Measurements from ENCODE around the gene ARTN. TPM values are rescaled to one million over a fixed set of nuclear protein-coding genes. Genes with fewer than 3 reads are reported as not detected.

The ARTN gene
- total RNA-seq, 1 donor from 2014 or later, result not detected

DNA sequence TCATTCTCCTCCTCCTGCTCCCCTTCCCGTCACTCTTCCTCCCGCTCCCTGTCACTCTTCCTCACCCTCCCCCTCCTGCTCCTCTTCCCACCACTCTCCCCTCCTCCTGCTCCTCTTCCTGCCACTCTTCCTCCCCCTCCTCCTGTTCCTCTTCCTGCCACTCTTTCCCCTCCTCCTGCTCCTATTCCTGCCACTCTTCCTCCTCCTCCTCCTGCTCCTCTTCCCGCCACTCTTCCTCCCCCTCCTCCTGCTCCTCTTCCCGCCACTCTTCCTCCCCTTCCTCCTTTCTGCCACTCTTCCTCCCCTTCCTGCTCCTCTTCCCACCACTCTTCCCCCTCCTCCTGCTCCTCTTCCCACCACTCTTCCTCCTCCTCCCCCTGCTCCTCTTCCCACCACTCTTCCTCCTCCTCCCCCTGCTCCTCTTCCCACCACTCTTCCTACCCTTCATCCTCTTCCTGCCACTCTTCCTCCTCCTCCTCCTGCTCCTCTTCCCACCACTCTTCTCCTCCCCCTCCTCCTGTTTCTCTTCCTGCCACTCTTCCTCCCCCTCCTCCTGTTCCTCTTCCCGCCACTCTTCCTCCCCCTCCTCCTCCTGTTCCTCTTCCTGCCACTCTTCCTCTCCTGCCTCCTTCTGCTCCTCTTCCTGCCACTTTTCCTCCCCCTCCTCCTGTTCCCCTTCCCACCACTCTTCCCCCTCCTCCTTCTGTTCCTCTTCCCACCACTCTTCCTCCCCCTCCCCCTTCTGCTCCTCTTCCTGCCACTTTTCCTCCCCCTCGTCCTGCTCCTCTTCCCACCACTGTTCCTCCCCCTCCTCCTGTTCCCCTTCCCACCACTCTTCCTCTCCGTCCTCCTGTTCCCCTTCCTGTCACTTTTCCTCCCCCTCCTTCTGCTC, 28.7 kb upstream of the ARTN start:
- H3K4me3 ChIP-seq (ENCODE audit: low read length in 3 of 3), result no peak overlapping the region
- peaks cover 0 to 4% (median 0%) of the 10 kb centered on the region in 3 donors for H3K4me1 ChIP-seq (ENCODE audit: control insufficient read depth in 3 of 3, insufficient read depth in 3 of 3, low read length in 3 of 3)
- no peaks in the 10 kb centered on the region for H3K27me3 ChIP-seq (ENCODE audit: control insufficient read depth in 3 of 3, insufficient read depth in 3 of 3, low read length in 3 of 3)
- no peak overlapping the region for H3K9ac ChIP-seq (ENCODE audit: low read depth in 1 of 3, low read length in 3 of 3)
- no peak overlapping the region for H3K27ac ChIP-seq (ENCODE audit: low read depth, low read length)
- H3K36me3 ChIP-seq (ENCODE audit: control insufficient read depth in 3 of 3, insufficient read depth in 3 of 3, low read length in 3 of 3), result peaks cover 12 to 30% (median 16%) of the 10 kb centered on the region in 3 donors
- H3K9me3 ChIP-seq (ENCODE audit: control insufficient read depth in 3 of 3, low read length in 3 of 3), result no peaks in the 10 kb centered on the region

DNA sequence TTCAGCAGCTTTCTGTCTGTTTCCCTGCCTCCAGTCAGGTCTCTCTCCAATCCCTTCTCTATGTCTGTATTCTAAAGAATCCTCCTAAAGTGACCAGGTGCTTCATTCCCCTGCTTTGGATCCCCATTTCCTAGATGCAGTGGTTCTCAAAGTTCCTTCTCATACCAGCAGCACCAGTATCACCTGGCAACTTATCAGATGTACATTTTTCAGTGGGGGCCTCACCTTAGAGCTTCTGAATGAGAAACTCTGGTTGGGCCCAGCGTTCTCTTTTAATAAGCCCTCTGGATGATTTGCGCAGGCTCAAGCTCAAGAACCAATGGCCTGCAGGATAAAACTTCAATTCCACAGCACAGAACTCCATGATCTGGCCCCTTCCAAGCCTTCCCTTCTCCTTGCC, 25.4 kb upstream of the ARTN start:
- H3K9ac ChIP-seq (ENCODE audit: low read depth in 1 of 3, low read length in 3 of 3), result no peak overlapping the region
- H3K27me3 ChIP-seq (ENCODE audit: control insufficient read depth in 3 of 3, insufficient read depth in 3 of 3, low read length in 3 of 3), result no peaks in the 10 kb centered on the region
- peaks cover 0 to 4% (median 3%) of the 10 kb centered on the region in 3 donors for H3K4me1 ChIP-seq (ENCODE audit: control insufficient read depth in 3 of 3, insufficient read depth in 3 of 3, low read length in 3 of 3)
- H3K27ac ChIP-seq (ENCODE audit: low read depth, low read length), result no peak overlapping the region
- H3K4me3 ChIP-seq (ENCODE audit: low read length in 3 of 3), result no peak overlapping the region
- no peaks in the 10 kb centered on the region for H3K9me3 ChIP-seq (ENCODE audit: control insufficient read depth in 3 of 3, low read length in 3 of 3)
- peaks cover 12 to 27% (median 21%) of the 10 kb centered on the region in 3 donors for H3K36me3 ChIP-seq (ENCODE audit: control insufficient read depth in 3 of 3, insufficient read depth in 3 of 3, low read length in 3 of 3)

- Histone ChIP-seq H3K9ac (ENCODE audit: low read depth in 1 of 3, low read length in 3 of 3) (no peak overlapping the region), H3K4me3 (ENCODE audit: low read length in 3 of 3) (no peak overlapping the region), H3K36me3 (ENCODE audit: control insufficient read depth in 3 of 3, insufficient read depth in 3 of 3, low read length in 3 of 3) (peaks cover 12 to 27% (median 21%) of the 10 kb centered on the region in 3 donors)
These were observed 24.7 kb upstream of the ARTN start for GRCh38 chr1:43908858-43909257.

GRCh38 chr1:43910343-43910742, 23.3 kb upstream of the ARTN start:
- no peak overlapping the region for H3K9ac ChIP-seq (ENCODE audit: low read depth in 1 of 3, low read length in 3 of 3)
- H3K9me3 ChIP-seq (ENCODE audit: control insufficient read depth in 3 of 3, low read length in 3 of 3), result no peaks in the 10 kb centered on the region
- H3K27me3 ChIP-seq (ENCODE audit: control insufficient read depth in 3 of 3, insufficient read depth in 3 of 3, low read length in 3 of 3), result no peaks in the 10 kb centered on the region
- H3K4me3 ChIP-seq (ENCODE audit: low read length in 3 of 3), result no peak overlapping the region
- peaks cover 10 to 24% (median 21%) of the 10 kb centered on the region in 3 donors for H3K36me3 ChIP-seq (ENCODE audit: control insufficient read depth in 3 of 3, insufficient read depth in 3 of 3, low read length in 3 of 3)
- peaks cover 0 to 9% (median 4%) of the 10 kb centered on the region in 3 donors for H3K4me1 ChIP-seq (ENCODE audit: control insufficient read depth in 3 of 3, insufficient read depth in 3 of 3, low read length in 3 of 3)
- H3K27ac ChIP-seq (ENCODE audit: low read depth, low read length), result no peak overlapping the region

More at GRCh38 chr1:43908858-43909257, 24.7 kb upstream of the ARTN start:
- no peak overlapping the region for H3K27ac ChIP-seq (ENCODE audit: low read depth, low read length)
- H3K27me3 ChIP-seq (ENCODE audit: control insufficient read depth in 3 of 3, insufficient read depth in 3 of 3, low read length in 3 of 3), result no peaks in the 10 kb centered on the region
- H3K9me3 ChIP-seq (ENCODE audit: control insufficient read depth in 3 of 3, low read length in 3 of 3), result no peaks in the 10 kb centered on the region
- peaks cover 0 to 4% (median 3%) of the 10 kb centered on the region in 3 donors for H3K4me1 ChIP-seq (ENCODE audit: control insufficient read depth in 3 of 3, insufficient read depth in 3 of 3, low read length in 3 of 3)

- H3K4me1 ChIP-seq (ENCODE audit: control insufficient read depth in 3 of 3, insufficient read depth in 3 of 3, low read length in 3 of 3), result peaks cover 0 to 9% (median 4%) of the 10 kb centered on the region in 3 donors
- H3K36me3 ChIP-seq (ENCODE audit: control insufficient read depth in 3 of 3, insufficient read depth in 3 of 3, low read length in 3 of 3), result peaks cover 7 to 14% (median 12%) of the 10 kb centered on the region in 3 donors
- H3K9me3 ChIP-seq (ENCODE audit: control insufficient read depth in 3 of 3, low read length in 3 of 3), result no peaks in the 10 kb centered on the region
- H3K27me3 ChIP-seq (ENCODE audit: control insufficient read depth in 3 of 3, insufficient read depth in 3 of 3, low read length in 3 of 3), result no peaks in the 10 kb centered on the region
- no peak overlapping the region for H3K4me3 ChIP-seq (ENCODE audit: low read length in 3 of 3)
- no peak overlapping the region for H3K9ac ChIP-seq (ENCODE audit: low read depth in 1 of 3, low read length in 3 of 3)
- no peak overlapping the region for H3K27ac ChIP-seq (ENCODE audit: low read depth, low read length)
These were observed 21.0 kb upstream of the ARTN start for GRCh38 chr1:43912607-43913006.

GRCh38 chr1:43913051-43913501, 20.5 kb upstream of the ARTN start:
- Histone ChIP-seq H3K9ac (ENCODE audit: low read depth in 1 of 3, low read length in 3 of 3) (no peak overlapping the region), H3K27me3 (ENCODE audit: control insufficient read depth in 3 of 3, insufficient read depth in 3 of 3, low read length in 3 of 3) (no peaks in the 10 kb centered on the region), H3K36me3 (ENCODE audit: control insufficient read depth in 3 of 3, insufficient read depth in 3 of 3, low read length in 3 of 3) (peaks cover 7 to 10% (median 8%) of the 10 kb centered on the region in 3 donors), H3K27ac (ENCODE audit: low read depth, low read length) (no peak overlapping the region), H3K4me1 (ENCODE audit: control insufficient read depth in 3 of 3, insufficient read depth in 3 of 3, low read length in 3 of 3) (peaks cover 0 to 9% (median 4%) of the 10 kb centered on the region in 3 donors), H3K9me3 (ENCODE audit: control insufficient read depth in 3 of 3, low read length in 3 of 3) (no peaks in the 10 kb centered on the region), H3K4me3 (ENCODE audit: low read length in 3 of 3) (no peak overlapping the region)

GRCh38 chr1:43913666-43914360, 19.8 kb upstream of the ARTN start:
- H3K9ac ChIP-seq (ENCODE audit: low read depth in 1 of 3, low read length in 3 of 3), result no peak overlapping the region
- H3K36me3 ChIP-seq (ENCODE audit: control insufficient read depth in 3 of 3, insufficient read depth in 3 of 3, low read length in 3 of 3), result peaks cover 7 to 9% (median 8%) of the 10 kb centered on the region in 3 donors
- peaks cover 0 to 9% (median 4%) of the 10 kb centered on the region in 3 donors for H3K4me1 ChIP-seq (ENCODE audit: control insufficient read depth in 3 of 3, insufficient read depth in 3 of 3, low read length in 3 of 3)
- H3K27ac ChIP-seq (ENCODE audit: low read depth, low read length), result no peak overlapping the region
- no peak overlapping the region for H3K4me3 ChIP-seq (ENCODE audit: low read length in 3 of 3)
- H3K9me3 ChIP-seq (ENCODE audit: control insufficient read depth in 3 of 3, low read length in 3 of 3), result no peaks in the 10 kb centered on the region
- H3K27me3 ChIP-seq (ENCODE audit: control insufficient read depth in 3 of 3, insufficient read depth in 3 of 3, low read length in 3 of 3), result no peaks in the 10 kb centered on the region

DNA sequence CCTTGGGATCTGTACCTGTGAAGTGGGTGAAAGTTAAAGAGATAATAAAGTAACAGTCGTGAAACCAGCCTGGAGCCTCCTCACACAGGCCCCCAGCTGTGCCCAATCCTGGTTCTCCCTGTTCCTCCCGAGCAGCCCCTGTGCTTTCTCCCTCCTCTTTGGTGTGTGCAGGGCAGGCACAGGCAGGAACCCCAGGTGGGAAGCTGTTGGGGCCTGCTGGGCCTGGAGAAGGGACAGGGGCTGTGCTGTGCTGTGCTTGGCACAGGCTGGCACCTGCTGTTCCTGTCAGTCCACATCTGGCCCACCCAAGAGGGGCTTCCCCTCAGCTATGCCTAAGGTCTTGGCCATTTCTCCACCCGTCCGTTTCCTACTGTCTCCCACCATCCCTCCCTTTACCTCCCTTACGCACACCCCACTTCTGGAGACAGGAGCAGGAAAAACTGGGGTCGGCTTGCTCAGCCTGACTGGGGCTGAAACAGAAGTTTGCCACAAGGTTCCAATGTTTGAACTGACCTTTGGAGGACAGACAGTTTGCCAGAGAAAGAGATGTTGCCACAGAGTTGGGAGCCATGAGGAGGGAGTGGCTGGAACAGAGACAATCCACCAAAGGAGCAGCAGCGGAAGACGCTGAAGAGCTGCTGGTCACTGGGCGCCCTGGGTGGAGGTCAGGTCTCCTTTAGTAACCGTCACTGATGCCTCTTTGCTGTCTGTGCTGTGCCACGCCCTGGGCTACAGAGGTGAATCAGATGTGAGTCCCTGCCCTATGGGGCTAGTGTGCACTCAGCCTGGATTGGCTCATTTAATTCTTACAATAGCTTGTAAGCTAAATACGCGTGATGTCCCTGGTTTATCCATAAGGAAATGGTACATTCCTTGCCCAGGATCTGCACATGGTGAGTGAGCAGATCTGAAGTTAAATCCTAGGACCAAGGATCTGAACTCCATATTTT, 18.8 kb upstream of the ARTN start:
- H3K4me1 ChIP-seq (ENCODE audit: control insufficient read depth in 3 of 3, insufficient read depth in 3 of 3, low read length in 3 of 3), result peaks cover 0 to 9% (median 4%) of the 10 kb centered on the region in 3 donors
- H3K9me3 ChIP-seq (ENCODE audit: control insufficient read depth in 3 of 3, low read length in 3 of 3), result no peaks in the 10 kb centered on the region
- no peak overlapping the region for H3K4me3 ChIP-seq (ENCODE audit: low read length in 3 of 3)
- peak overlapping the region in 1 of 3 donors; percentile 36 for H3K9ac ChIP-seq (ENCODE audit: low read depth in 1 of 3, low read length in 3 of 3)
- H3K27ac ChIP-seq (ENCODE audit: low read depth, low read length), result no peak overlapping the region
- peaks cover 6 to 8% (median 7%) of the 10 kb centered on the region in 3 donors for H3K36me3 ChIP-seq (ENCODE audit: control insufficient read depth in 3 of 3, insufficient read depth in 3 of 3, low read length in 3 of 3)
- H3K27me3 ChIP-seq (ENCODE audit: control insufficient read depth in 3 of 3, insufficient read depth in 3 of 3, low read length in 3 of 3), result no peaks in the 10 kb centered on the region

DNA sequence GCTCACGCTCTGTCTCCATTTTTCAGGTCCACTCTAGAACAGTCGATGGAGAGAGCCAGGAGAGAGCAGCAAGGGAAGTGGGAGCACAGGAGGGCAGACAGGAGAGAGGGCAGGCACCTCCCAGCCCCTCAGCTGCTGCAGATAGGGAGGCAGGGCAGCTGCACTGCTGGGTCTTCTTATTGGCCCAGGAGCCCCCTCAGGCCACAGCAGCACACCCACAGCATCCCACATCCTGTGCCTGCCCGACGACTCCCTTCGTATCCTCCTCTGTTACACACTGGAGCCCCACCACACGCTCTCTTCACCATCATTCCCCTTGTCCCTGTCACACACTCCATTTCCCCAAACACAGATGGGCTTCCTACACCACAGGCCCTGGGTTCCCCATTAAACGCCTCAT, 13.7 kb upstream of the ARTN start:
- H3K4me1 ChIP-seq (ENCODE audit: control insufficient read depth in 3 of 3, insufficient read depth in 3 of 3, low read length in 3 of 3), result peaks cover 0 to 3% (median 0%) of the 10 kb centered on the region in 3 donors
- H3K9me3 ChIP-seq (ENCODE audit: control insufficient read depth in 3 of 3, low read length in 3 of 3), result no peaks in the 10 kb centered on the region
- H3K36me3 ChIP-seq (ENCODE audit: control insufficient read depth in 3 of 3, insufficient read depth in 3 of 3, low read length in 3 of 3), result peaks cover 6 to 14% (median 10%) of the 10 kb centered on the region in 3 donors
- H3K4me3 ChIP-seq (ENCODE audit: low read length in 3 of 3), result no peak overlapping the region
- no peaks in the 10 kb centered on the region for H3K27me3 ChIP-seq (ENCODE audit: control insufficient read depth in 3 of 3, insufficient read depth in 3 of 3, low read length in 3 of 3)
- H3K9ac ChIP-seq (ENCODE audit: low read depth in 1 of 3, low read length in 3 of 3), result no peak overlapping the region
- no peak overlapping the region for H3K27ac ChIP-seq (ENCODE audit: low read depth, low read length)
